GM20431 (cell line): ENCODE data around the gene SMAGP.
"Not testable (repeated sequence)": the region's sequence is repeated elsewhere in the genome, so short reads cannot be mapped to it uniquely, and the experiment has no call there.

Experiments used
- in situ Hi-C: fragments of 300-500 bp; cut with MseI, MboI; formaldehyde crosslinking; loops from one replicate; pipeline ENCODE4 v1.15.0; 2020; ENCODE audit warnings: low sequenced_read_pairs; ENCODE audit not compliant: unreplicated experiment

SMAGP gene

GRCh38 chr12:51229116-51229809 lies 41.0 kb downstream of the SMAGP start:
- in situ Hi-C loops, result no loop called here

GRCh38 chr12:51227962-51228361 lies 42.3 kb downstream of the SMAGP start:
- in situ Hi-C loops, result no loop called here

DNA sequence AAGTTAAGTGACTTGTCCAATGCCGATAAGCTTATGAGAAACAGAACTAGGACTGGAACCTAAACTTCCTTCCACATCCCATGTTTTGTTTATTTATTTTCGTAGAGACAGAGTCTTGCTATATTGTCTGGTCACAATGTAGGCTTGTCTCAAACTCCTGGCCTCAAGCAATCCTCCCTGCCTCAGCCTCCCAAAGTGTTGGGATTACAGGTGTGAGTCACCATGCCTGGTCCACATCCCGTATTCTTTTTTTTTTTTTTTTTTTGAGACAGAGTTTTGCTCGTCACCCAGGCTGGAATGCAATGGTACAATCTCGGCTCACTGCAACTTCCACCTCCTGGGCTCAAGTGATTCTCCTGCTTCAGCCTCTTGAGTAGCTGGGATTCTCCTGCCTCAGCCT lies 43.1 kb downstream of the SMAGP start:
- in situ Hi-C loops, result not testable (repeated sequence)

GRCh38 chr12:51225771-51226170 lies 44.4 kb downstream of the SMAGP start:
- in situ Hi-C loops, result no loop called here

- in situ Hi-C loops, result no loop called here
These were observed 45.0 kb downstream of the SMAGP start for GRCh38 chr12:51225234-51225633.

DNA sequence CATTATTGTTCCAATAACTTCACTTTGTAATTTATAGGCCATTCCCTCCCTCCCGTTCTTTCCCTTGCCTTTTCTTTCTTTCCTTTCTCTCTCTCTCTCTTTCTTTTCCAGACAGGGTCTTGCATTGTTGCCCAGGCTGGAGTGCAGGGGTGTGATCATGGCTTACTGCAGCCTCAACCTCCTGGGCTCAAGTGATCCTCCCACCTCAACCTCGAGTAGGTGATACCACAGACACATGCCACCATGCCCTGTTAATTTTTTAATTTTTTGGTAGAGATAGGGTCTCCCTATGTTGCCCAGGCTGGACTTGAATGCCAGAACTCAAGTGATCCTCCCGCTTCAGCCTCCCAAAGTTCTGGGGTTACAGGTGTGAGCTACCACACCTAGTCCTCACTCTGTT lies 45.6 kb downstream of the SMAGP start:
- in situ Hi-C loops, result no loop called here

- in situ Hi-C loops, result no loop called here
These were observed 47.8 kb downstream of the SMAGP start for GRCh38 chr12:51222461-51222860.

- in situ Hi-C loops, result not testable (repeated sequence)
These were observed 50.4 kb downstream of the SMAGP start for GRCh38 chr12:51219857-51220256.

DNA sequence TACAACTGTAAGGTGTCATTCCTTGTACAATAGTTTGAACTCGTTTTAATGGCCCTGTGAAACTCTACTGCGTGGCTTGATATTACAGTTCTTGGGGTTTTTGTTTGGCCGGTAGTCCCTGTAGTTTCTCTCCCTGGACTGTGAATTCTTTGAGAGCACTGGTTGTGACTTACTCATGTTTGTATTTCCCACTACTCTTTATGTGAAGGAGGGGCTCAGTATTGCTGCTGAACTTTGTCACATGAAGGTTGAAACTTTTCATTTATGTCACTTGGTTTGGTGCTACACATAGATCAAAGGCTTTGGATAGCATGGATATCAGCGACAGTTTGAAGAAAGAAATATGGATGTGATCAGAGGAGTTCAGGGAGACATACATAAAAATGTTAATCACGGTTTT lies 50.9 kb downstream of the SMAGP start:
- in situ Hi-C loops, result no loop called here

- in situ Hi-C loops, result no loop called here
These were observed 51.5 kb downstream of the SMAGP start for GRCh38 chr12:51218607-51219161.

DNA sequence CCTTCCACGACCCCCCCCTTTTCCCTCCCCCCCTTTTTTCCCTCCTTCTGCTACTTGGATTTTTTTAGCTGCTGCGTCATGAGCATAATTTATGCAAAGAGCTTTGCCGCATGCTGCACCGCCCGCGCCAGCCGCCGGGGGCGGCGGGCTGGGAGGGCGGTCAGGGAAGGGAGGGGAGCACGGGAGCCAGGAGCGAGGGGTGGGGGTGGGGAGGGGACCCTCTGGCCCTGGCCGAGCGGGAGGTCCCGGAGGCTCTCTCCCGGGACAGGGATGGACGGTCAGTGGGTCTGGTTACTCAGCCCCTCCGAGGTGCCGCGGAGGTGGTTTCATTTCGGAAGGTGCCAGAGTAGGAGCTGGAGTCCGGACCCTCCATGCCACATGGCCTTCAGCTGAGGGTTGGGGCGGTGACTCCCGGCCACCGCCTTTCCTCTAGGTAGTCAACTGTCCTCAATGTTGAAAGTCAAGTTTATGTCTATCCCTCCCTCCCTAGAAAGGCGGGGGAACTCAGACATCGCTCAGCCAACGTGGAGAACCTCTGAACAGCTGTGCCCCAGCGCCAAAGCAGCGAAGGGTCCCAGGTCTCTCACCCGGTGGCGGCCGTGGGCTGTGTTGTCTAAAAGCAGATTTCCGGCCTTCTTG lies 52.1 kb downstream of the SMAGP start, which contains the start of gene POU6F1:
TSS of gene POU6F1 (minus strand) at position 95 of the 639 bp plus-strand sequence. CDS start 11,226 bp downstream, outside the sequence.
- in situ Hi-C loops, result no loop called here

GRCh38 chr12:51217133-51217967 lies 52.9 kb downstream of the SMAGP start:
- in situ Hi-C loops, result no loop called here

- in situ Hi-C loops, result no loop called here
These were observed 53.6 kb downstream of the SMAGP start for GRCh38 chr12:51216642-51217041.

GRCh38 chr12:51214895-51215294 lies 55.3 kb downstream of the SMAGP start:
- in situ Hi-C loops, result no loop called here

- in situ Hi-C loops, result no loop called here
These were observed 59.4 kb downstream of the SMAGP start for GRCh38 chr12:51210690-51211395.

DNA sequence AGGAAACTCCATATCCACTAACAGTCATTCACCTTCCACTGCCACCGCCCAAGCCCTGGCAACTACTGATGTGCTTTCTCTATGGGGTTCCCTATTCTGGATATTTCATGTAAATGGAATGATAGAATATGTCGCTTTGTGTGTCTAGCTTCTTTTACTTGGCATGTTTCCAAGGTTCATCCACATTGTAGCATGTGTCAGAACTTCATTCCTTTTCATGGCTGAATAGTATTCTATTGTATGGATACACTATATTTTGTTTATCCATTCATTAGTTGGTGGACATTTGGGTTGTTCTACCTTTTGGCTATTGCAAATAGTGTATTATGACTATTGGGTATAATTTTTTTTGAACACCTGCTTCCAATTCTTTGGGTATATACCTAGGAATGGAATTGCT lies 61.0 kb downstream of the SMAGP start:
- in situ Hi-C loops, result no loop called here

DNA sequence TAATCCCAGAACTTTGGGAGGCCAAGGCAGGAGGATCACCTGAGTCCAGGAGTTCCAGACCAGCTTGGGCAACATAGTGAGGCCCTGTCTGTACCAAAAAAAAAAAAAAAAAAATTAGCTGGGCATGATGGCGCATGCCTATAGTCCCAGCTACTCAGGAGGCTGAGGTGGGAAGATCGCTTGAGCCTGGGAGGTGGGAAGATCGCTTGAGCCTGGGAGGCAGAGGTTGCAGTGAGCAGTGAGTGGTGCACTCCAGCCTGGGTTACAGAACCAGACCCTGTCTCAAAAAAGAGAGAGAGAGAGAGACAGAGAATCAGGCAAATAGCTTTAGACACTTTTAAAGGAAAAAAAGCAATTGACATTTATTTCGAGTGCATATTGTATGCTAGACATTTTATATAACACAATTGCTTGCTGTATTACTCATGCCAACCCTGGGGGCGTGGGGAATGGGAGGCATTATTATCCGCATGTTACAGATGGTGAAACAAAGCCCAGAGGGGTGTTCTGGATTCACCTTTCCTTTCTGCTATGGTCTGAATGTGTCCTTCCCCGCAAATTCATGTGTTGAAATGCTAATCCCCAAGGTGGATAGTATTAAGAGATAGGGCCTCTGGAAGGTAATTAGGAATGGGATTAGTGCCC lies 62.1 kb downstream of the SMAGP start:
- in situ Hi-C loops, result no loop called here

- in situ Hi-C loops, result no loop called here
These were observed 64.9 kb downstream of the SMAGP start for GRCh38 chr12:51205350-51205749.

DNA sequence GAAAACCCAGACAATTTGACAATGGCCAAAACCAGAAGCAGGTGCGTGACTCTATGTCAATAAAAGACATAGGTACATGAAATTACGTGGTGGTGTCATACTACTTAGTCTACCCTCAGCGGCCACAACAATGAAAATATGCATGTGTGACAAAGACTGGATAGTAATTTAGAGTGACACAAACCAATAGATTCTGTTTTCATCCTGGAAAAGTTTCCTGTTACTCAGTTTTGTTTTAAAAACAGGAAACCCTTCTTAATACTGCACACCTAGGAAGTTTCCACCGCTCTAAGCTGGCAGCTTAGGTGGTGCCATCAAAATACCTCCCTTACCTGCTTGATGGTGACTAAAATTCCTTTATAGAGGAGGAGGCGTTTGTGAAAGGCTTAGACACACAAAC lies 67.5 kb downstream of the SMAGP start:
- in situ Hi-C loops, result no loop called here

DNA sequence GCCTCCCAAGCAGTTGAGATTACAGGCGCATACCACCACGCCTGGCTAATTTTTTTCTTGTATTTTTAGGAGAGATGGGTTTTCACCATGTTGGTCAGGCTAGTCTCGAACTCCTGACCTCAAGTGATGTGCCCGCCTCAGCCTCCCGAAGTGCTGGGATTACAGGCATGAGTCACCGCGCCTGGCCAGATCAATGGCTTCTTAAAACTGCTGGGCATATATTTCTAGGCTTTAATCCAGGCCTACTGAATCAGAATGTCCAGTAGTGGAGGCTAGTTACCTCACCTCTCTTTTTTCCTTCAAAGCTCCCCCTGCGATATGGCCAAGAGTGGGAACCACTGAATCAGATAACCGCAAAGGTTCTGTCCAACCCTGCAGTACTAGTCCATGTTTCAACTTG lies 69.4 kb downstream of the SMAGP start:
- in situ Hi-C loops, result no loop called here
